GM21367 (cell line): ENCODE results near the gene EEF1A2.

ENCODE experiments used
- ATAC-seq: cut with Tn5 transposase; IDR thresholded peaks from one replicate; pipeline ENCODE4 v1.9.1; 2021; ENCODE audit not compliant: unreplicated experiment

The EEF1A2 gene

GRCh38 chr20:63500902-63501817, 2.3 kb upstream of the EEF1A2 start:
- no peak for ATAC-seq

GRCh38 chr20:63500151-63500901, 1.4 kb upstream of the EEF1A2 start:
- no peak for ATAC-seq

- ATAC-seq: no peak
These were observed 571 bp upstream of the EEF1A2 start for GRCh38 chr20:63499338-63499969.

- no peak for ATAC-seq
These were observed 642 bp downstream of the EEF1A2 start for GRCh38 chr20:63497946-63498935.

- no peak for ATAC-seq
These were observed 1.5 kb downstream of the EEF1A2 start for GRCh38 chr20:63497138-63497945.

- no peak for ATAC-seq
These were observed 2.2 kb downstream of the EEF1A2 start for GRCh38 chr20:63496596-63497120.

GRCh38 chr20:63495741-63496595, 2.9 kb downstream of the EEF1A2 start:
- ATAC-seq: no peak

- no peak for ATAC-seq
These were observed 3.6 kb downstream of the EEF1A2 start for GRCh38 chr20:63495167-63495720.

GRCh38 chr20:63494420-63495166, 4.3 kb downstream of the EEF1A2 start:
- ATAC-seq: no peak

- ATAC-seq: no peak
These were observed 4.8 kb downstream of the EEF1A2 start for GRCh38 chr20:63494084-63494419.

- no peak for ATAC-seq
These were observed 5.3 kb downstream of the EEF1A2 start for GRCh38 chr20:63493563-63494020.

GRCh38 chr20:63492982-63493381, 5.9 kb downstream of the EEF1A2 start:
- no peak for ATAC-seq

GRCh38 chr20:63492518-63492917, 6.4 kb downstream of the EEF1A2 start:
- no peak for ATAC-seq

- ATAC-seq: no peak
These were observed 7.2 kb downstream of the EEF1A2 start for GRCh38 chr20:63491635-63492230.

GRCh38 chr20:63491078-63491477, 7.8 kb downstream of the EEF1A2 start:
- no peak for ATAC-seq

- no peak for ATAC-seq
These were observed 8.5 kb downstream of the EEF1A2 start for GRCh38 chr20:63490416-63490815.
